GM18499 (cell line): ENCODE results near the gene TSHZ2.

Source experiments
- ATAC-seq: cut with Tn5 transposase; IDR thresholded peaks from one replicate; pipeline ENCODE4 v1.9.1; 2021; ENCODE audit warnings: moderate number of reproducible peaks; ENCODE audit not compliant: insufficient read depth, unreplicated experiment

Gene TSHZ2

GRCh38 chr20:53287357-53288042, 315.3 kb downstream of the TSHZ2 start:
- no peak for ATAC-seq

GRCh38 chr20:53291548-53291947, 319.4 kb downstream of the TSHZ2 start:
- no peak for ATAC-seq

- ATAC-seq, result no peak
These were observed 320.2 kb downstream of the TSHZ2 start for GRCh38 chr20:53292347-53292746.

- no peak for ATAC-seq
These were observed 322.6 kb downstream of the TSHZ2 start for GRCh38 chr20:53294804-53295203.

- no peak for ATAC-seq
These were observed 323.9 kb downstream of the TSHZ2 start for GRCh38 chr20:53296025-53296424.

- ATAC-seq, result no peak
These were observed 324.4 kb downstream of the TSHZ2 start for GRCh38 chr20:53296451-53297153.

GRCh38 chr20:53297154-53297529, 325.0 kb downstream of the TSHZ2 start:
- no peak for ATAC-seq

GRCh38 chr20:53298260-53298659, 326.1 kb downstream of the TSHZ2 start:
- no peak for ATAC-seq

GRCh38 chr20:53298911-53299310, 326.8 kb downstream of the TSHZ2 start:
- ATAC-seq, result no peak

- no peak for ATAC-seq
These were observed 327.7 kb downstream of the TSHZ2 start for GRCh38 chr20:53299831-53300230.

- no peak for ATAC-seq
These were observed 329.7 kb downstream of the TSHZ2 start for GRCh38 chr20:53301869-53302268.

GRCh38 chr20:53302695-53303412, 330.7 kb downstream of the TSHZ2 start:
- ATAC-seq, result no peak

- ATAC-seq, result no peak
These were observed 331.2 kb downstream of the TSHZ2 start for GRCh38 chr20:53303413-53303760.

GRCh38 chr20:53304146-53304545, 332.0 kb downstream of the TSHZ2 start:
- ATAC-seq, result no peak

GRCh38 chr20:53306192-53306805, 334.1 kb downstream of the TSHZ2 start:
- ATAC-seq, result no peak

- ATAC-seq, result no peak
These were observed 335.9 kb downstream of the TSHZ2 start for GRCh38 chr20:53307964-53308597.

GRCh38 chr20:53309515-53309914, 337.4 kb downstream of the TSHZ2 start:
- ATAC-seq, result no peak

GRCh38 chr20:53312957-53313356, 340.8 kb downstream of the TSHZ2 start:
- ATAC-seq, result no peak

GRCh38 chr20:53316206-53316937, 344.2 kb downstream of the TSHZ2 start:
- no peak for ATAC-seq

GRCh38 chr20:53319200-53319599, 347.0 kb downstream of the TSHZ2 start:
- ATAC-seq, result no peak
